GM13976 (cell line): ENCODE measurements around the gene PIK3R6.

Experiments used
- DNase-seq: peaks from one replicate; pipeline ENCODE4 v3.0.0; 2012; ENCODE audit warnings: low spot score
- in situ Hi-C: fragments of 300-500 bp; cut with MboI; formaldehyde crosslinking; loops from one replicate; pipeline ENCODE4 v1.12.0; 2022; ENCODE audit warnings: low sequenced_read_pairs, mixed read lengths, inconsistent platforms; ENCODE audit not compliant: unreplicated experiment
- TF ChIP-seq, protein P1 (sequence below): IDR thresholded peaks from 2 replicates; pipeline ENCODE4 v1.5.1; 2012; ENCODE audit warnings: borderline replicate concordance, mild to moderate bottlenecking; ENCODE audit not compliant: insufficient read depth; ENCODE audit errors: extremely low read depth, missing control alignments, control extremely low read depth

Gene PIK3R6

GRCh38 chr17:8846768-8847211 is 20.7 kb downstream of the PIK3R6 start:
- in situ Hi-C loops, result no loop called here
- DNase-seq, result no peak
- TF ChIP-seq, protein P1, sequence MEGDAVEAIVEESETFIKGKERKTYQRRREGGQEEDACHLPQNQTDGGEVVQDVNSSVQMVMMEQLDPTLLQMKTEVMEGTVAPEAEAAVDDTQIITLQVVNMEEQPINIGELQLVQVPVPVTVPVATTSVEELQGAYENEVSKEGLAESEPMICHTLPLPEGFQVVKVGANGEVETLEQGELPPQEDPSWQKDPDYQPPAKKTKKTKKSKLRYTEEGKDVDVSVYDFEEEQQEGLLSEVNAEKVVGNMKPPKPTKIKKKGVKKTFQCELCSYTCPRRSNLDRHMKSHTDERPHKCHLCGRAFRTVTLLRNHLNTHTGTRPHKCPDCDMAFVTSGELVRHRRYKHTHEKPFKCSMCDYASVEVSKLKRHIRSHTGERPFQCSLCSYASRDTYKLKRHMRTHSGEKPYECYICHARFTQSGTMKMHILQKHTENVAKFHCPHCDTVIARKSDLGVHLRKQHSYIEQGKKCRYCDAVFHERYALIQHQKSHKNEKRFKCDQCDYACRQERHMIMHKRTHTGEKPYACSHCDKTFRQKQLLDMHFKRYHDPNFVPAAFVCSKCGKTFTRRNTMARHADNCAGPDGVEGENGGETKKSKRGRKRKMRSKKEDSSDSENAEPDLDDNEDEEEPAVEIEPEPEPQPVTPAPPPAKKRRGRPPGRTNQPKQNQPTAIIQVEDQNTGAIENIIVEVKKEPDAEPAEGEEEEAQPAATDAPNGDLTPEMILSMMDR, result no peak

- no peak for DNase-seq
- in situ Hi-C loops, result no loop called here
- TF ChIP-seq, protein P1, result no peak
Observed at GRCh38 chr17:8844229-8845218, 22.9 kb downstream of the PIK3R6 start.

- in situ Hi-C loops, result no loop called here
- no peak for DNase-seq
- TF ChIP-seq, protein P1, result no peak
Observed at GRCh38 chr17:8843344-8843743, 24.1 kb downstream of the PIK3R6 start.

DNA sequence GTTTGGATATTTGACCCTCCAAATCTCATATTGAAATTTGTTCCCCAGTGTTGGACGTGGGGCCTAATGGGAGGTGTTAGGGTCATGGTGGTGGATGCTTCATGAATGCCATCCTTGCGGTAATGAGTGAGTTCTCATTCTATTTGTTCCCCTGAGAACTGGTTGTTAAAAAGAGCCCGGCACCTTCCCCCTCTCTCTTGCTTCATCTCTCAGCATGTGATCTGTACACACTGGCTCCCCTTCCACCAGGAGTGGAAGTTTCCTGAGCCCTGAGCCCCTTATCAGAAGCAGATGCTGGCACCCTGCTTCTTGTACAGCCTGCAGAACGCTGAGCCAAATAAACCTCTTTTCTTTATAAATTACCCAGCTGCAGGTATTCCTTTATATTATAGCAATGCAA is 25.6 kb downstream of the PIK3R6 start:
- in situ Hi-C loops, result no loop called here

DNA sequence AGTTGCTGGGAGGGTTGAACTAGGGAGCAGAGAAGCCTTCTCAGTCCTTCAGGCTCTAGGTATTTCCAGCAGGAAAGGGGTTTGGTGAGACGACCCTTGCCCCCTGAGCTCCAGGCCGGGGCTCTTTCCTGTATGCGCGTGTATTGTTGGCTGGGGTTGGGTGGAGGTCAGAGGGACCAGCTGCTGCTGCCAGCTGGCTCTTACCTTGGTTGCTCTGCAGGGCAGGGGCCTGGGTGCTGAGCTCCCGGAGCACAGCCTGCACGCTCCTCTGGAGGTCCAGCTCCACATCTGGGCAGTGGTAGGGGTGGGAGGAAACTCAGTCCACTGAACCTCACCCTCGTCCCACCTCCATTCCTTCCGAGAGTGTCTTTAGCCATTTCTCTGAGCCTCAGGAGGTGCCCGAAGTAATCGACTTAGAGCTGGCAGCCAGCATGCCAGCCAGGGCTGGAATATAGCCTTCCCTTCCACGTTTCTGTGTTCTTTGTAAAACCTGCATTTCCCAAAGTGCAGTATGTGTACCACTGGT is 28.0 kb downstream of the PIK3R6 start:
- in situ Hi-C loops, result no loop called here
- no peak for DNase-seq
- TF ChIP-seq, protein P1, result no peak

More for the DNA sequence above, 25.6 kb downstream of the PIK3R6 start:
- TF ChIP-seq, protein P1, result no peak
- no peak for DNase-seq

- TF ChIP-seq, protein P1, result no peak
- in situ Hi-C loops, result no loop called here
- no peak for DNase-seq
Observed at GRCh38 chr17:8838551-8839095, 28.9 kb downstream of the PIK3R6 start.
